B cell (primary cell): ENCODE data around the gene LIPC. TPM values are rescaled to one million over a fixed set of nuclear protein-coding genes. Genes with fewer than 3 reads are reported as not detected.
A peak's percentile ranks its signal among the peaks of the same experiment; 100 is the strongest.

ENCODE experiments used
- ATAC-seq: fragments of 200-7000 bp; cut with Tn5 transposase; one replicate; pipeline ENCODE4 v1.10.0; 2021; ENCODE audit warnings: low read depth, mild to moderate bottlenecking, moderate number of reproducible peaks, moderate library complexity
- CTCF ChIA-PET: fragments of 350-600 bp; sonication (Branson Sonifier 250); formaldehyde crosslinking; loops from one replicate; lab custom pipeline; 2021; ENCODE audit warnings: antibody characterized with exemption, inconsistent platforms; lab: Charles Lee
- POLR2A ChIA-PET: fragments of 350-600 bp; sonication (Branson Sonifier 250); formaldehyde crosslinking; loops from one replicate; lab custom pipeline; 2021; ENCODE audit warnings: antibody characterized with exemption; lab: Charles Lee
- DNase-seq: peaks from one replicate; pipeline ENCODE4 v3.0.0; 2013
- H2AFZ ChIP-seq: 2 replicates; pipeline ENCODE4 v1.6.1; 2012; ENCODE audit warnings: mild to moderate bottlenecking, low read depth, low read length; ENCODE audit not compliant: insufficient read depth, poor library complexity, severe bottlenecking
- H3K27ac ChIP-seq, 2 donors: 1 replicate in 1 of 2; 2 replicates in 1 of 2; pipeline ENCODE4 v1.5.1; 2012 to 2013; ENCODE audit warnings: low read length in 2 of 2, mild to moderate bottlenecking in 2 of 2, moderate library complexity in 1 of 2
- H3K27me3 ChIP-seq, 4 experiments: fragments of 200-600 bp in 1 of 4; sonication (generic) in 1 of 4; replicated peaks in 1 of 4; 1 replicate in 2 of 4; 2 replicates in 2 of 4; pipeline versions ENCODE4 v1.6.1 to v1.7.0; 2013 to 2016; ENCODE audit warnings: low read length in 3 of 4, mild to moderate bottlenecking in 2 of 4, mixed read lengths in 1 of 4, moderate library complexity in 1 of 4; ENCODE audit not compliant: insufficient read depth in 4 of 4, control insufficient read depth in 3 of 4; ENCODE audit errors: control extremely low read depth in 1 of 4
- H3K36me3 ChIP-seq, 2 experiments: replicated peaks in 1 of 2; 1 replicate in 1 of 2; 2 replicates in 1 of 2; pipeline versions ENCODE4 v1.6.1 to v1.7.1; 2013; ENCODE audit warnings: low read length in 1 of 2; ENCODE audit not compliant: insufficient read depth in 2 of 2, control insufficient read depth in 1 of 2; ENCODE audit errors: control extremely low read depth in 1 of 2, extremely low read depth in 1 of 2
- H3K4me1 ChIP-seq, 2 donors: fragments of 200-600 bp in 1 of 2; sonication (generic) in 1 of 2; 1 replicate in 1 of 2; 2 replicates in 1 of 2; pipeline versions ENCODE4 v1.5.1 to v1.6.1; 2013 to 2017; ENCODE audit warnings: low read length in 2 of 2; ENCODE audit not compliant: control insufficient read depth in 2 of 2, insufficient read depth in 2 of 2
- H3K4me2 ChIP-seq: replicated peaks from 2 replicates; pipeline ENCODE3; 2012; ENCODE audit warnings: mild to moderate bottlenecking, low read depth, low read length; ENCODE audit not compliant: poor library complexity, severe bottlenecking
- H3K4me3 ChIP-seq, 5 experiments: fragments of 200-600 bp in 1 of 5; sonication (generic) in 1 of 5; 1 replicate in 3 of 5; 2 replicates in 2 of 5; pipeline versions ENCODE4 v1.5.1 to v1.7.0; 2011 to 2016; ENCODE audit warnings: low read length in 4 of 5, mild to moderate bottlenecking in 4 of 5, low read depth in 2 of 5, control low read depth in 1 of 5, moderate library complexity in 1 of 5; ENCODE audit not compliant: insufficient read depth in 1 of 5; ENCODE audit errors: control extremely low read depth in 1 of 5, extremely low read depth in 1 of 5
- H3K79me2 ChIP-seq: fragments of 200-600 bp; sonication (generic); one replicate; pipeline ENCODE4 v1.6.0; 2016; ENCODE audit warnings: low read length; ENCODE audit not compliant: control insufficient read depth, insufficient read depth
- H3K9ac ChIP-seq: fragments of 200-600 bp; sonication (generic); 2 replicates; pipeline ENCODE4 v1.6.1; 2017; ENCODE audit warnings: mild to moderate bottlenecking, low read length, moderate library complexity
- H3K9me3 ChIP-seq, 3 donors: one replicate each; pipeline versions ENCODE4 v1.6.1 to v1.7.1; 2013; ENCODE audit warnings: low read length in 2 of 3; ENCODE audit not compliant: control insufficient read depth in 2 of 3, insufficient read depth in 1 of 3; ENCODE audit errors: control extremely low read depth in 1 of 3
- H4K20me1 ChIP-seq: 2 replicates; pipeline ENCODE4 v1.6.0; 2012; ENCODE audit warnings: mild to moderate bottlenecking, low read length; ENCODE audit not compliant: insufficient read depth, control insufficient read depth, poor library complexity, severe bottlenecking
- H3K27ac Mint-ChIP-seq: one replicate; pipeline ENCODE4 v1.8.0; 2021; ENCODE audit warnings: mixed read lengths
- H3K27me3 Mint-ChIP-seq: one replicate; pipeline ENCODE4 v1.8.0; 2021; ENCODE audit warnings: mixed read lengths
- H3K4me1 Mint-ChIP-seq: one replicate; pipeline ENCODE4 v1.8.0; 2021; ENCODE audit warnings: mixed read lengths
- H3K4me3 Mint-ChIP-seq: one replicate; pipeline ENCODE4 v1.8.0; 2021; ENCODE audit warnings: mixed read lengths
- H3K9me3 Mint-ChIP-seq: one replicate; pipeline ENCODE4 v1.8.0; 2022; ENCODE audit warnings: mixed read lengths; ENCODE audit not compliant: insufficient read depth
- CTCF ChIP-seq: fragments of 200-600 bp; IDR thresholded peaks from one replicate; pipeline ENCODE4 v1.8.0; 2022; ENCODE audit warnings: antibody characterized with exemption, mild to moderate bottlenecking
- WGBS: methylation state at CpG from one replicate; pipeline ENCODE4 v1.1.5; 2013; ENCODE audit warnings: missing lambda C conversion rate; ENCODE audit not compliant: insufficient coverage; 5-methylcytosine and 5-hydroxymethylcytosine counted together
- intact Hi-C: fragments of 100-400 bp; cut with micrococcal nuclease; formaldehyde crosslinking; loops from one replicate; pipeline ENCODE4 v1.10.0; 2022
- polyA plus RNA-seq: library from polyadenylated mRNA; depleted of rRNA; stranded (reverse); fragments of >200 nt; gene quantifications from 2 replicates; pipeline ENCODE4 v1.2.3, GENCODE V29; 2012
- total RNA-seq, 2 donors: library from RNA; stranded (reverse); fragments of 120-200 nt in 1 of 2; gene quantifications; 1 replicate in 1 of 2; 2 replicates in 1 of 2; pipeline versions ENCODE4 v1.2.3 to v1.2.4, GENCODE V29; 2013 to 2022

The LIPC gene
- total and polyA plus RNA-seq, 2 donors (not counting 1 experiment from before 2014, with no cell fraction given) = not detected

GRCh38 chr15:58585693-58586443 lies 154.1 kb downstream of the LIPC start:
- H3K27ac ChIP-seq = no peak overlapping the region

More at GRCh38 chr15:58585693-58586443, 154.1 kb downstream of the LIPC start:
- Histone ChIP-seq H3K36me3 (no peaks in the 10 kb centered on the region), H3K27me3 (peaks cover 0 to 9% (median 0%) of the 10 kb centered on the region in 4 experiments), H3K4me1 (peaks cover 12 to 13% of the 10 kb centered on the region in 2 donors), H4K20me1 (no peaks in the 10 kb centered on the region), H3K9me3 (peaks cover 0 to 3% (median 0%) of the 10 kb centered on the region in 3 donors), H2AFZ (no peak overlapping the region), H3K79me2 (no peaks in the 10 kb centered on the region), H3K4me3 (no peak overlapping the region), H3K9ac (no peak overlapping the region), H3K4me2 (no peak overlapping the region)
- H3K27me3 Mint-ChIP-seq = peaks cover 18% of the 10 kb centered on the region
- intact Hi-C loops = no loop called here
- H3K4me1 Mint-ChIP-seq = peaks cover 16% of the 10 kb centered on the region
- DNase-seq (no peak), ATAC-seq (no peak)
- TF ChIP-seq CTCF = no peak
- H3K27ac Mint-ChIP-seq = no peak overlapping the region
- H3K4me3 Mint-ChIP-seq = peak overlapping the region; percentile 13
- ChIA-PET POLR2A (no interaction called here), CTCF (no interaction called here)
- WGBS = 0% methylated on average over 2 of the region's 5 CpGs
- peaks cover 4% of the 10 kb centered on the region for H3K9me3 Mint-ChIP-seq
